Right lobe of liver (tissue), 4 donors: ENCODE data around the gene SLC23A3.

Experiments
- POLR2A ChIP-seq: fragments of 450-650 bp; IDR thresholded peaks from one replicate; pipeline ENCODE4 v1.6.1; 2017; ENCODE audit warnings: antibody characterized with exemption, mild to moderate bottlenecking
- TF ChIP-seq, protein P1 (sequence below), 4 donors: fragments of 200-600 bp in 3 of 4; fragments of 450-650 bp in 1 of 4; IDR thresholded peaks; one replicate each; pipeline versions ENCODE4 v1.5.1 to v1.8.0; 2016 to 2022; ENCODE audit warnings: antibody characterized with exemption in 4 of 4, mild to moderate bottlenecking in 2 of 4
- donor health status: DM: no; HTN: no; CAD: no.
- donor health status: DM: no; HTN: no; CAD: no.
- donor health status: DM: no; HTN: yes; CAD: no.

DNA sequence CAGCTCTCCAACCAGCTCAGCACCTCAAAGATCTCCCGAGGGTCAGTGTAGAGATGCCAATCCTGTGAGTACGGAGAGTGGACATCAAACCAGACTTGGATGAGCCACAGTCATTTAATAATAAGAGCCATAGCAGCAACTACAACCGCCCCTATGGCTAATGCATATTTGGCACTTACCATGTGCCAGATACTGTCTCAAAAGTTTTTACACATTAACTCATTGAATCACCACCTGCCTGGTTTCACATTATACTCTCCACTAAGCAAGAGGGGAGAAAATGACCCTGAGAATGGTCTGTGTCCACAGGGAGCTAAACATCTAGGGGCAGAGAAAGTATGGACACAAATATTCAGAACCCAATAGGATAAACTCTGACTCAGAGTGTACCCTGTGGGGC lies 4.3 kb upstream of the SLC23A3 start:
- TF ChIP-seq, protein P1, sequence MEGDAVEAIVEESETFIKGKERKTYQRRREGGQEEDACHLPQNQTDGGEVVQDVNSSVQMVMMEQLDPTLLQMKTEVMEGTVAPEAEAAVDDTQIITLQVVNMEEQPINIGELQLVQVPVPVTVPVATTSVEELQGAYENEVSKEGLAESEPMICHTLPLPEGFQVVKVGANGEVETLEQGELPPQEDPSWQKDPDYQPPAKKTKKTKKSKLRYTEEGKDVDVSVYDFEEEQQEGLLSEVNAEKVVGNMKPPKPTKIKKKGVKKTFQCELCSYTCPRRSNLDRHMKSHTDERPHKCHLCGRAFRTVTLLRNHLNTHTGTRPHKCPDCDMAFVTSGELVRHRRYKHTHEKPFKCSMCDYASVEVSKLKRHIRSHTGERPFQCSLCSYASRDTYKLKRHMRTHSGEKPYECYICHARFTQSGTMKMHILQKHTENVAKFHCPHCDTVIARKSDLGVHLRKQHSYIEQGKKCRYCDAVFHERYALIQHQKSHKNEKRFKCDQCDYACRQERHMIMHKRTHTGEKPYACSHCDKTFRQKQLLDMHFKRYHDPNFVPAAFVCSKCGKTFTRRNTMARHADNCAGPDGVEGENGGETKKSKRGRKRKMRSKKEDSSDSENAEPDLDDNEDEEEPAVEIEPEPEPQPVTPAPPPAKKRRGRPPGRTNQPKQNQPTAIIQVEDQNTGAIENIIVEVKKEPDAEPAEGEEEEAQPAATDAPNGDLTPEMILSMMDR (IDR thresholded peaks at IDR 0.05): no peak
- no peak for TF ChIP-seq POLR2A
